ENCODE data around the gene CRYL1. TPM values are rescaled to one million over a fixed set of nuclear protein-coding genes. Genes with fewer than 3 reads are reported as not detected.

CRYL1 gene
- total and polyA plus RNA-seq, 2 of the 13 experiments (the other 11 are each of a cell fraction or from before 2014, with no cell fraction given), result 57.2 to 115 TPM

- FAIRE-seq (no peak), ATAC-seq (no peak), DNase-seq (ENCODE audit: low spot score) (no peak)
- BruUV-seq (replicated peaks), result no TSS peak
- intact Hi-C loops (cut with micrococcal nuclease; ENCODE audit: unreplicated experiment) (no loop called here), in situ Hi-C loops (cut with HindIII; ENCODE audit: extremely low pct_ligation_motif_present, low pct_unique_long_range_greater_than_20kb) (no loop called here)
- ChIA-PET POLR2A (no interaction called here), CTCF (ENCODE audit: low intra/inter-chr PET ratio, low total read pairs) (no interaction called here)
- Histone ChIP-seq H3K4me2 (ENCODE audit: low read depth, low read length) (no peak overlapping the region), H4K20me1 (ENCODE audit: insufficient read depth, low read length) (no peaks in the 10 kb centered on the region), H3K9ac (ENCODE audit: insufficient read depth, low read depth, low read length) (no peak overlapping the region), H3K27me3 (ENCODE audit: control insufficient read depth in 1 of 2, insufficient read depth in 2 of 2, low read length in 2 of 2) (no peaks in the 10 kb centered on the region; a peak in 1 of 5 replicates), H3K79me2 (ENCODE audit: insufficient read depth, low read length) (peaks cover 6% of the 10 kb centered on the region), H3K9me3 (ENCODE audit: low read length) (no peaks in the 10 kb centered on the region), H3K4me1 (ENCODE audit: insufficient read depth, low read length) (peaks cover 8% of the 10 kb centered on the region), H3K36me3 (replicated peaks in 1 of 2; ENCODE audit: control insufficient read depth in 1 of 2, insufficient read depth in 2 of 2, low read length in 2 of 2) (peaks cover 4 to 37% of the 10 kb centered on the region in 2 experiments; a peak in 4 of 5 replicates), H3K27ac (ENCODE audit: extremely low read length, insufficient read depth, low read length) (no peak overlapping the region), H2AFZ (ENCODE audit: low read length) (no peak overlapping the region), H3K4me3 (replicated peaks in 1 of 3; ENCODE audit: insufficient read depth in 1 of 3, low read depth in 2 of 3, low read length in 3 of 3) (no peak overlapping the region)
- TF ChIP-seq ZBTB42 (CRISPR knock-in tag; IDR thresholded peaks at IDR 0.05), result no peak
- no peak for TF ChIP-seq NFYC (CRISPR knock-in tag; IDR thresholded peaks at IDR 0.05)
- no peak for TF ChIP-seq ZNF83 (CRISPR knock-in tag; IDR thresholded peaks at IDR 0.05; ENCODE audit: borderline replicate concordance)
- TF ChIP-seq SALL2 (CRISPR knock-in tag; IDR thresholded peaks at IDR 0.05), result no peak
- TF ChIP-seq ZHX1 (CRISPR knock-in tag; IDR thresholded peaks at IDR 0.05; ENCODE audit: low read depth), result no peak
- no peak for TF ChIP-seq GATAD1 (CRISPR knock-in tag; IDR thresholded peaks at IDR 0.05)
- no peak for TF ChIP-seq E2F5 (CRISPR knock-in tag; conservative IDR thresholded peaks at IDR 0.05)
- TF ChIP-seq SNAPC2 (CRISPR knock-in tag; IDR thresholded peaks at IDR 0.05), result no peak
- TF ChIP-seq, protein P1, sequence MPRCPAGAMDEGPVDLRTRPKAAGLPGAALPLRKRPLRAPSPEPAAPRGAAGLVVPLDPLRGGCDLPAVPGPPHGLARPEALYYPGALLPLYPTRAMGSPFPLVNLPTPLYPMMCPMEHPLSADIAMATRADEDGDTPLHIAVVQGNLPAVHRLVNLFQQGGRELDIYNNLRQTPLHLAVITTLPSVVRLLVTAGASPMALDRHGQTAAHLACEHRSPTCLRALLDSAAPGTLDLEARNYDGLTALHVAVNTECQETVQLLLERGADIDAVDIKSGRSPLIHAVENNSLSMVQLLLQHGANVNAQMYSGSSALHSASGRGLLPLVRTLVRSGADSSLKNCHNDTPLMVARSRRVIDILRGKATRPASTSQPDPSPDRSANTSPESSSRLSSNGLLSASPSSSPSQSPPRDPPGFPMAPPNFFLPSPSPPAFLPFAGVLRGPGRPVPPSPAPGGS (CRISPR knock-in tag; IDR thresholded peaks at IDR 0.05), result no peak
- TF ChIP-seq, protein P2, sequence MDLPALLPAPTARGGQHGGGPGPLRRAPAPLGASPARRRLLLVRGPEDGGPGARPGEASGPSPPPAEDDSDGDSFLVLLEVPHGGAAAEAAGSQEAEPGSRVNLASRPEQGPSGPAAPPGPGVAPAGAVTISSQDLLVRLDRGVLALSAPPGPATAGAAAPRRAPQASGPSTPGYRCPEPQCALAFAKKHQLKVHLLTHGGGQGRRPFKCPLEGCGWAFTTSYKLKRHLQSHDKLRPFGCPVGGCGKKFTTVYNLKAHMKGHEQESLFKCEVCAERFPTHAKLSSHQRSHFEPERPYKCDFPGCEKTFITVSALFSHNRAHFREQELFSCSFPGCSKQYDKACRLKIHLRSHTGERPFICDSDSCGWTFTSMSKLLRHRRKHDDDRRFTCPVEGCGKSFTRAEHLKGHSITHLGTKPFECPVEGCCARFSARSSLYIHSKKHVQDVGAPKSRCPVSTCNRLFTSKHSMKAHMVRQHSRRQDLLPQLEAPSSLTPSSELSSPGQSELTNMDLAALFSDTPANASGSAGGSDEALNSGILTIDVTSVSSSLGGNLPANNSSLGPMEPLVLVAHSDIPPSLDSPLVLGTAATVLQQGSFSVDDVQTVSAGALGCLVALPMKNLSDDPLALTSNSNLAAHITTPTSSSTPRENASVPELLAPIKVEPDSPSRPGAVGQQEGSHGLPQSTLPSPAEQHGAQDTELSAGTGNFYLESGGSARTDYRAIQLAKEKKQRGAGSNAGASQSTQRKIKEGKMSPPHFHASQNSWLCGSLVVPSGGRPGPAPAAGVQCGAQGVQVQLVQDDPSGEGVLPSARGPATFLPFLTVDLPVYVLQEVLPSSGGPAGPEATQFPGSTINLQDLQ (CRISPR knock-in tag; IDR thresholded peaks at IDR 0.05), result no peak
- no peak for TF ChIP-seq NBN (conservative IDR thresholded peaks at IDR 0.05)
- TF ChIP-seq HOXA9 (CRISPR knock-in tag; IDR thresholded peaks at IDR 0.05; ENCODE audit: borderline replicate concordance), result no peak
- no peak for TF ChIP-seq ZNF205 (CRISPR knock-in tag; IDR thresholded peaks at IDR 0.05)
- no peak for TF ChIP-seq SSRP1 (CRISPR knock-in tag; IDR thresholded peaks at IDR 0.05)
- TF ChIP-seq KDM4B (CRISPR knock-in tag; IDR thresholded peaks at IDR 0.05), result no peak
- TF ChIP-seq ZNF709 (CRISPR knock-in tag; IDR thresholded peaks at IDR 0.05), result no peak
- TF ChIP-seq SNRNP70 (IDR thresholded peaks at IDR 0.05; ENCODE audit: low read depth, low read length), result no peak
- no peak for TF ChIP-seq ELF1 (CRISPR knock-in tag; IDR thresholded peaks at IDR 0.05)
- TF ChIP-seq ISL2 (CRISPR knock-in tag; IDR thresholded peaks at IDR 0.05), result no peak
- TF ChIP-seq MTA3 (CRISPR knock-in tag; IDR thresholded peaks at IDR 0.05), result no peak
- WGBS (ENCODE audit: low lambda C conversion rate), result 97% methylated on average over 4 of the region's 4 CpGs
These were observed 12.1 kb downstream of the CRYL1 start for GRCh38 chr13:20513466-20513995.

Measured in HepG2 (cell line).